Astrocyte of the hippocampus (primary cell): ENCODE data around the gene RXYLT1.

Source experiments
- DNase-seq: peaks from one replicate; pipeline ENCODE4 v3.0.0; 2011; ENCODE audit warnings: low read depth, low spot score

Gene RXYLT1

DNA sequence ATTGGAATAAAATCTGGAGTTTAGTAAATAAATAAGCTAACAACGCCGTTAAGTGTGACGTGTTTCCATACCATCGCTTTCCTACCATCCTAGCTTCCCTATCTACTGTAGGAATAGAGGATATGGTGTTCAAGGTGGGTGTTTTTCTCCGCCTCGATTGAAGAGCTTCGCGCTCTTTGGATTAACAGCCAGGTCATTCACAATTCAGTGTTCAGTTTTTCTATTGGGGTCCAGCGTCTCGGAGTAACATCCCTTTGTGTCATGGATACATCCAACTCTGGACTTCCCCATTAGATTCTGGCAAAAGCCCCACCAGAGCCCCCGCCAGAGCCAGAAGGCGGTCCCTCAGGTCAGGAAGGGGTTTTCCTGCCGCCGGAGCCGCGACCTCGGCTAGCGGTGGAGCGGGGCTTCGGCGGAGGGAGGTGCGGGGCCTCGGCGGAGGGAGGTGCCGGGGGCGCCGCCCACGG, 63.6 kb downstream of the RXYLT1 start:
- no peak for DNase-seq

- peak; percentile 98 for DNase-seq
Measured at GRCh38 chr12:63843721-63844390, 64.1 kb downstream of the RXYLT1 start.

- DNase-seq = peak; percentile 82
Measured at GRCh38 chr12:63844391-63845341, 65.0 kb downstream of the RXYLT1 start, which contains the start of gene SRGAP1. SRGAP1 (plus strand) TSS chr12:63844700; CDS start chr12:63844817, 117 bp downstream.

DNA sequence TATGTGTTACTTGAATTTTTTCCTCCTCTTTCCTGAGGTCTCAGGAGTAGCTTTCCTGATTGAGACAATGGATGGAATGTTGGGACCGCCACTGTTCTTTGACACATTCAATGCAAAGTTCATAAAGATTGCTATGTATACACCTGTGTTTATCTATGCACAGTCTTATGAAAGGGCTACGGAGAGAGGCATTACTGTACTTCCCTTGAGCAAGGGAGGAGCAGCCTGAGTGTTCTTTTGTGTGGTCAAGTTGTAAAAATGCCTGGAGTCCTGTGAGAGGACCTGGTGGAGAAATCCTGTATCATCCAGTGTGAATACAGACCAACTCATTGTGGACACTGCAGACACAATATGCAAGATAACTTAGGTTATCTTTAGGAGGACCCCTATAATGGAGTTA, 66.0 kb downstream of the RXYLT1 start:
- DNase-seq = peak; percentile 53

DNA sequence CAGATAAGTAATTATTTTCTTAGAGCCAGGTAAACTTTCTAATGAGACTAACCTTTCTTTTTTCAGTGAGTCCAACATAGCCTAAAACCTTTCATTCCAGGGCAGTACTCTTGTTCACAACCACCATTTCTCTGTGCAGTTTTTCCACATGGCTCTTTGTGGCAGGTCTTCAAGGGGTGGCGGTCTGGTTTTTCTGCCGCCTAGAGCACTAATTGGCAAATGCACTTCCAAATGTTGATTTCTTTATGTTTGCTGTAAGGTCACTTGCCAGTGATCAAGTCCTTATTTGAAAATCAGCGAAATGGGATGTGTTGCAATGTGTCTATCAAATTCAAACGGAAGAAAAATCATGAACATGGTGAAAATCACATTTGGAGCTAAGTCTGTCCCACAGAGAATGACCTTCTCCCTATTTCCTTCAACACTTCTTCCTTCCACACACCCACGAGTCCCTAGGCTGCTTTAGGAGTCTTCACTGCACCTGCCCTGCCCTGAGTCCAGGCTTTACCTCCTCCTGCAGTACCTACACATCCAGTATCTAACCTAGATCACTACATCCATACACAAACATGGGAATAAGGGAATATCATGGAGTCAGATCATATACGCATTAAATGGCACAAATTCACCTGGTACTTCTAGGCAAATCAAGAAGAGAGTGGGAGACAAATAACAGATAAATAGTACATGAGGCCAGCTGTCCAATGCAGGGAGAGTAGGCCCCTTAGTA, 66.7 kb downstream of the RXYLT1 start:
- peak; percentile 43 for DNase-seq

DNA sequence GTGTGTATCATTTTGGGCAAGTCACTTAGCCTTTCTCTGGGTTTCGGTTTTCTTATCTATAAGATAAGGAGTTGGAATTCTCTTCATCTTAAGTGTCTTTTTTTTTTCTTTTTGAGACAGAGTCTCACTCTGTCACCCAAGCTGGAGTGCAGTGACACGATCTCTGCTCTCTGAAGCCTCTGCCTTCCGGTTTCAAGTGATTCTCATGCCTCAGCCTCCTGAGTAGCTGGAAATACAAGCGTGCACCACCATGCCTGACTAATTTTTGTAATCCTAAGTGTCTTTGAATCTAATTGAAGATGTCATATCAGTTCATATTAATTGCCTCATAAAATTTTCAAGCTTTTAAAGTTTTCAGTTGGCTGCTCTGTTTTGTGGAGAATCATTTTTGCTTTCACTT, 68.7 kb downstream of the RXYLT1 start:
- no peak for DNase-seq

DNA sequence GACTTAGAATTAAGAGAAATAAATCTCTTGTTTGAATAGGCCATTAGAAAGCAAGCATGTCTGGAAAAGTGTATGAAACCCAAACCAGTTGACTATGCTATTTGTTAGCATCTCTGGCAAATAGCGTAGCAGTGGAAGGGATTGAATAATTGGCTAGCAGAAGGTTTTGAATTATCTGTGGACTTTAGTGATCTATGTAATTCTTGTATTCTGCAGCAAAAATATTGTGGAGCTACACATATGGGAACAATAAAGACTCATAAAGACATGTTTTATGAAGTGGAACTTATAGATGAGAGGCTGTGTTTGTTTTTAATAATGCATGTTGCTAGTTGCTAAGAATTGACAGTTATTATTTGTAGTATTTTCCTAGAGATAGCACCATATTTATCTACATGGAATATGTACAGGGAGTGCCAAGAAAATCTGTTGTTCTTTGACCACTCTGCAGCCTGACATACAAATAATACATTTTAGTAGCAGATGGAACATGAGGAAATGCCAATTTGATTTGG, 69.5 kb downstream of the RXYLT1 start:
- DNase-seq = no peak

DNA sequence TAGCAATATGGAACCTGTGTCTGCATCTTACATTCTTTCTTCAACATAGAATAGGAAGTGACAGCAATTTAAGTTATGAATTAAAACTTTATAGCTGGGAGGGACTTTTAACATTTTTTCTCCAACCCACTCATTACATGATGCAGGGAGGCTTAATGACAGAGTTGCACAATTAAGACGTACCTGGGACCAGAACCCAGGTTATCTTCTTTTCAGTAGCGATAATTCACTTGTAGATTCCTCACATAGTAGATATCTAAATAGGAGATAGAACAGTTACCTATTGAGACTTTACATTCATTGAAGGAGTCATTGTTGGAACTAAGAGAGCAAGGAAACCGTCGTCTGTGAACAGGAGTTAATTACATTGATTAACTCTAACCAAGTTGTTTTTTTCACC, 69.9 kb downstream of the RXYLT1 start:
- no peak for DNase-seq

GRCh38 chr12:63853978-63854377, 74.3 kb downstream of the RXYLT1 start:
- DNase-seq = no peak

DNA sequence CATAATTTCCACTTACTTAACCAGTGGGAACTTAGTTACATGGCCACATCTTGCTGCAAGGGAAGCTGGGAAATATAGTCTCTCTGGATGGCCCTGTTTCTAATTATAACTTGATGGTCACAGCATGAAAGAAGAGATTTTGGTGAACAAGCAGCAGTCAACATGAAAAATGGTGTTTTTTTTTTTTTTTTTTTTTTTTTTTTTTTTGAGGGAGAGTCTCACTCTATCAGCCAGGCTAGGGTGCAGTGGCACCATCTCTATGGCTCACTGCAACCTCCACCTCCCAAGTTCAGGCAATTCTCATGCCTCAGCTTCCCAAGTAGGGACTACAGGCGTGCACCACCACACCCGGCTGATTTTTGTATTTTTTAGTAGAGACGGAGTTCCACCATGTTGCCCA, 75.6 kb downstream of the RXYLT1 start:
- no peak for DNase-seq

- peak; percentile 86 for DNase-seq
Measured at GRCh38 chr12:63857771-63858670, 78.3 kb downstream of the RXYLT1 start.
